Memory B cell (primary cell): Measurements from ENCODE around the gene SMNDC1.

Source experiments
- ATAC-seq: fragments of 150-1000 bp; cut with Tn5 transposase; 2 replicates; pipeline ENCODE4 v1.10.0; 2021; ENCODE audit warnings: low read depth, mild to moderate bottlenecking, moderate library complexity
- DNase-seq, 2 donors: peaks; one replicate each; pipeline ENCODE4 v3.0.0; 2022; ENCODE audit warnings: low spot score in 2 of 2
- H3K27ac Mint-ChIP-seq: one replicate; pipeline ENCODE4 v1.8.0; 2022; ENCODE audit warnings: mild to moderate bottlenecking, moderate library complexity, mixed read lengths
- H3K27me3 Mint-ChIP-seq: one replicate; pipeline ENCODE4 v1.8.0; 2022; ENCODE audit warnings: mixed read lengths
- H3K36me3 Mint-ChIP-seq: one replicate; pipeline ENCODE4 v1.8.0; 2022; ENCODE audit warnings: mild to moderate bottlenecking, mixed read lengths
- H3K4me1 Mint-ChIP-seq: one replicate; pipeline ENCODE4 v1.8.0; 2022; ENCODE audit warnings: mixed read lengths
- H3K4me3 Mint-ChIP-seq: one replicate; pipeline ENCODE4 v1.8.0; 2022; ENCODE audit warnings: mild to moderate bottlenecking, moderate library complexity, mixed read lengths
- H3K9me3 Mint-ChIP-seq: one replicate; pipeline ENCODE4 v1.8.0; 2022; ENCODE audit warnings: mixed read lengths

Gene SMNDC1

GRCh38 chr10:110304780-110305421, at the start of gene SMNDC1:
Gene SMNDC1, minus strand, starts transcription at chr10:110304920. Its CDS starts 1,333 bp downstream, at chr10:110303587.
- H3K4me1 Mint-ChIP-seq = peaks cover 19% of the 10 kb centered on the region
- ATAC-seq (peak; percentile 88), DNase-seq (peak; percentile 98)
- H3K27ac Mint-ChIP-seq = peak within 1 kb of the TSS; percentile 94
- no peaks in the 10 kb centered on the region for H3K9me3 Mint-ChIP-seq
- H3K27me3 Mint-ChIP-seq = no peaks in the 10 kb centered on the region
- peak within 1 kb of the TSS; percentile 90 for H3K4me3 Mint-ChIP-seq
- peaks cover 9% of the 10 kb centered on the region for H3K36me3 Mint-ChIP-seq

- H3K27ac Mint-ChIP-seq = peak overlapping the region; percentile 99
- no peaks in the 10 kb centered on the region for H3K9me3 Mint-ChIP-seq
- H3K36me3 Mint-ChIP-seq = no peaks in the 10 kb centered on the region
- DNase-seq (peak; percentile 76 to 77), ATAC-seq (peak; percentile 18)
- peaks cover 49% of the 10 kb centered on the region for H3K4me1 Mint-ChIP-seq
- H3K4me3 Mint-ChIP-seq = no peak overlapping the region
- no peaks in the 10 kb centered on the region for H3K27me3 Mint-ChIP-seq
Observed at GRCh38 chr10:110354322-110354766, 49.6 kb upstream of the SMNDC1 start.

GRCh38 chr10:110353244-110354119, 48.8 kb upstream of the SMNDC1 start:
- H3K4me1 Mint-ChIP-seq = peaks cover 43% of the 10 kb centered on the region
- H3K27ac Mint-ChIP-seq = peak overlapping the region; percentile 99
- no peaks in the 10 kb centered on the region for H3K9me3 Mint-ChIP-seq
- ATAC-seq (no peak), DNase-seq (no peak)
- no peaks in the 10 kb centered on the region for H3K36me3 Mint-ChIP-seq
- H3K27me3 Mint-ChIP-seq = no peaks in the 10 kb centered on the region
- H3K4me3 Mint-ChIP-seq = no peak overlapping the region

GRCh38 chr10:110352930-110353243, 48.2 kb upstream of the SMNDC1 start:
- ATAC-seq (no peak), DNase-seq (no peak)
- H3K36me3 Mint-ChIP-seq = no peaks in the 10 kb centered on the region
- no peak overlapping the region for H3K27ac Mint-ChIP-seq
- H3K9me3 Mint-ChIP-seq = no peaks in the 10 kb centered on the region
- H3K4me3 Mint-ChIP-seq = no peak overlapping the region
- no peaks in the 10 kb centered on the region for H3K27me3 Mint-ChIP-seq
- H3K4me1 Mint-ChIP-seq = peaks cover 38% of the 10 kb centered on the region

GRCh38 chr10:110350812-110351211, 46.1 kb upstream of the SMNDC1 start:
- peak overlapping the region; percentile 33 for H3K27ac Mint-ChIP-seq
- H3K4me1 Mint-ChIP-seq = peaks cover 25% of the 10 kb centered on the region
- no peaks in the 10 kb centered on the region for H3K27me3 Mint-ChIP-seq

GRCh38 chr10:110349831-110350230, 45.1 kb upstream of the SMNDC1 start:
- H3K27ac Mint-ChIP-seq = no peak overlapping the region

More at GRCh38 chr10:110350812-110351211, 46.1 kb upstream of the SMNDC1 start:
- ATAC-seq = no peak
- H3K36me3 Mint-ChIP-seq = no peaks in the 10 kb centered on the region
- H3K9me3 Mint-ChIP-seq = peaks cover 3% of the 10 kb centered on the region
- no peak for DNase-seq
- no peak overlapping the region for H3K4me3 Mint-ChIP-seq

GRCh38 chr10:110349386-110349785, 44.7 kb upstream of the SMNDC1 start:
- no peak overlapping the region for H3K4me3 Mint-ChIP-seq
- no peak overlapping the region for H3K27ac Mint-ChIP-seq
- H3K27me3 Mint-ChIP-seq = no peaks in the 10 kb centered on the region
- peaks cover 3% of the 10 kb centered on the region for H3K9me3 Mint-ChIP-seq
- H3K4me1 Mint-ChIP-seq = peaks cover 13% of the 10 kb centered on the region
- no peak for DNase-seq
- no peaks in the 10 kb centered on the region for H3K36me3 Mint-ChIP-seq
- ATAC-seq = no peak

More at GRCh38 chr10:110349831-110350230, 45.1 kb upstream of the SMNDC1 start:
- ATAC-seq (no peak), DNase-seq (no peak)
- H3K36me3 Mint-ChIP-seq = no peaks in the 10 kb centered on the region
- H3K27me3 Mint-ChIP-seq = no peaks in the 10 kb centered on the region
- peaks cover 3% of the 10 kb centered on the region for H3K9me3 Mint-ChIP-seq
- peaks cover 15% of the 10 kb centered on the region for H3K4me1 Mint-ChIP-seq
- H3K4me3 Mint-ChIP-seq = no peak overlapping the region

GRCh38 chr10:110348336-110348735, 43.6 kb upstream of the SMNDC1 start:
- Mint-ChIP-seq H3K27ac (no peak overlapping the region), H3K9me3 (peaks cover 3% of the 10 kb centered on the region), H3K4me1 (peaks cover 5% of the 10 kb centered on the region), H3K36me3 (no peaks in the 10 kb centered on the region), H3K4me3 (no peak overlapping the region), H3K27me3 (no peaks in the 10 kb centered on the region)
- no peak for DNase-seq
- ATAC-seq = no peak

- H3K27ac Mint-ChIP-seq = no peak overlapping the region
- H3K4me3 Mint-ChIP-seq = no peak overlapping the region
Observed at GRCh38 chr10:110346914-110347313, 42.2 kb upstream of the SMNDC1 start.

GRCh38 chr10:110345286-110345685, 40.6 kb upstream of the SMNDC1 start:
- Mint-ChIP-seq H3K4me3 (no peak overlapping the region), H3K36me3 (no peaks in the 10 kb centered on the region), H3K27ac (no peak overlapping the region), H3K4me1 (peaks cover 7% of the 10 kb centered on the region), H3K9me3 (peaks cover 3% of the 10 kb centered on the region), H3K27me3 (peaks cover under 1% of the 10 kb centered on the region)
- DNase-seq = no peak
- ATAC-seq = no peak

More at GRCh38 chr10:110346914-110347313, 42.2 kb upstream of the SMNDC1 start:
- H3K36me3 Mint-ChIP-seq = no peaks in the 10 kb centered on the region
- peaks cover 3% of the 10 kb centered on the region for H3K9me3 Mint-ChIP-seq
- no peaks in the 10 kb centered on the region for H3K27me3 Mint-ChIP-seq
- H3K4me1 Mint-ChIP-seq = peaks cover 4% of the 10 kb centered on the region
- DNase-seq (no peak), ATAC-seq (no peak)

GRCh38 chr10:110344622-110345021, 39.9 kb upstream of the SMNDC1 start:
- ATAC-seq (no peak), DNase-seq (no peak)
- Mint-ChIP-seq H3K27ac (no peak overlapping the region), H3K4me3 (no peak overlapping the region), H3K36me3 (peaks cover 3% of the 10 kb centered on the region), H3K4me1 (peaks cover 8% of the 10 kb centered on the region), H3K9me3 (peaks cover 3% of the 10 kb centered on the region), H3K27me3 (peaks cover 4% of the 10 kb centered on the region)

GRCh38 chr10:110343947-110344346, 39.2 kb upstream of the SMNDC1 start:
- ATAC-seq (no peak), DNase-seq (no peak)
- H3K27me3 Mint-ChIP-seq = peaks cover 4% of the 10 kb centered on the region
- H3K27ac Mint-ChIP-seq = no peak overlapping the region
- H3K36me3 Mint-ChIP-seq = peaks cover 3% of the 10 kb centered on the region
- peaks cover 3% of the 10 kb centered on the region for H3K9me3 Mint-ChIP-seq
- peaks cover 7% of the 10 kb centered on the region for H3K4me1 Mint-ChIP-seq
- no peak overlapping the region for H3K4me3 Mint-ChIP-seq

- peaks cover 6% of the 10 kb centered on the region for H3K27me3 Mint-ChIP-seq
- H3K27ac Mint-ChIP-seq = peak overlapping the region; percentile 0
- peaks cover 7% of the 10 kb centered on the region for H3K4me1 Mint-ChIP-seq
- H3K4me3 Mint-ChIP-seq = peak overlapping the region; percentile 25
- no peaks in the 10 kb centered on the region for H3K9me3 Mint-ChIP-seq
- peak; percentile 81 for ATAC-seq
- no peak for DNase-seq
- peaks cover 3% of the 10 kb centered on the region for H3K36me3 Mint-ChIP-seq
Observed at GRCh38 chr10:110340816-110341215, 36.1 kb upstream of the SMNDC1 start.

GRCh38 chr10:110340122-110340521, 35.4 kb upstream of the SMNDC1 start:
- H3K9me3 Mint-ChIP-seq = no peaks in the 10 kb centered on the region

More at GRCh38 chr10:110340122-110340521, 35.4 kb upstream of the SMNDC1 start:
- Mint-ChIP-seq H3K36me3 (peaks cover 3% of the 10 kb centered on the region), H3K27ac (no peak overlapping the region), H3K4me1 (peaks cover 9% of the 10 kb centered on the region), H3K27me3 (peaks cover 6% of the 10 kb centered on the region), H3K4me3 (no peak overlapping the region)
- DNase-seq (no peak), ATAC-seq (no peak)
